IMR-90 (cell line): ENCODE measurements around the gene PHOSPHO2. TPM values are rescaled to one million over a fixed set of nuclear protein-coding genes. Genes with fewer than 3 reads are reported as not detected.

ENCODE experiments used
- ATAC-seq: fragments of 200-7000 bp; cut with Tn5 transposase; 2 replicates; pipeline ENCODE4 v1.9.1; 2020; ENCODE audit warnings: low read depth, mild to moderate bottlenecking, moderate library complexity
- BruUV-seq: library from RNA; stranded (reverse); fragments of 400-500 nt; replicated peaks from 2 replicates; lab custom pipeline; 2021; lab: Mats Ljungman, UMichigan
- CTCF ChIA-PET: fragments of 300-600 bp; formaldehyde crosslinking; extraction: SDS; loops from one replicate; lab custom pipeline; 2021; ENCODE audit warnings: antibody characterized with exemption; lab: Yijun Ruan, JAX
- POLR2A ChIA-PET: fragments of 300-600 bp; sonication (Branson Sonifier 250); formaldehyde crosslinking; loops from one replicate; lab custom pipeline; 2022; ENCODE audit warnings: antibody characterized with exemption; ENCODE audit not compliant: unreplicated experiment; lab: Charles Lee
- DNase-seq: peaks from one replicate; pipeline ENCODE4 v3.0.0; 2013
- H2AFZ ChIP-seq: replicated peaks from 2 replicates; pipeline ENCODE3; 2013; ENCODE audit warnings: low read length, mild to moderate bottlenecking; ENCODE audit not compliant: poor library complexity
- H2AK5ac ChIP-seq: 2 replicates; pipeline ENCODE4 v1.6.1; 2013; ENCODE audit warnings: low read depth, low read length, inconsistent platforms
- H2AK9ac ChIP-seq: replicated peaks from 2 replicates; pipeline ENCODE3; 2013; ENCODE audit warnings: mild to moderate bottlenecking, low read depth, low read length, moderate library complexity; ENCODE audit not compliant: poor library complexity
- H2BK120ac ChIP-seq: 2 replicates; pipeline ENCODE4 v1.6.1; 2013; ENCODE audit warnings: low read depth, low read length, inconsistent platforms
- H2BK15ac ChIP-seq: 3 replicates; pipeline ENCODE4 v1.6.1; 2013; ENCODE audit warnings: low read depth, low read length, inconsistent platforms
- H2BK20ac ChIP-seq: 2 replicates; pipeline ENCODE4 v1.6.1; 2013; ENCODE audit warnings: low read depth, mild to moderate bottlenecking, inconsistent platforms, low read length, moderate library complexity
- H2BK5ac ChIP-seq: 2 replicates; pipeline ENCODE4 v1.6.1; 2013; ENCODE audit warnings: mild to moderate bottlenecking, low read depth, low read length, inconsistent platforms; ENCODE audit not compliant: poor library complexity, severe bottlenecking
- H3K14ac ChIP-seq: replicated peaks from 2 replicates; pipeline ENCODE4 v1.6.1; 2013; ENCODE audit warnings: low read depth, low read length, inconsistent platforms
- H3K18ac ChIP-seq: 2 replicates; pipeline ENCODE4 v1.6.1; 2013; ENCODE audit warnings: low read depth, low read length, control low read depth
- H3K23ac ChIP-seq: 2 replicates; pipeline ENCODE4 v1.6.1; 2013; ENCODE audit warnings: low read depth, low read length, inconsistent platforms
- H3K27ac ChIP-seq: 2 replicates; pipeline ENCODE4 v1.5.1; 2013; ENCODE audit warnings: mild to moderate bottlenecking, control low read depth, low read length; ENCODE audit not compliant: insufficient read depth
- H3K27me3 ChIP-seq: 2 replicates; pipeline ENCODE4 v1.6.1; 2013; ENCODE audit warnings: low read length; ENCODE audit not compliant: control insufficient read depth, insufficient read depth
- H3K36me3 ChIP-seq: 2 replicates; pipeline ENCODE4 v1.6.1; 2013; ENCODE audit warnings: low read length, mixed read lengths; ENCODE audit not compliant: control insufficient read depth, insufficient read depth
- H3K4ac ChIP-seq: 2 replicates; pipeline ENCODE4 v1.6.1; 2013; ENCODE audit warnings: low read depth, low read length, inconsistent platforms
- H3K4me1 ChIP-seq: 2 replicates; pipeline ENCODE4 v1.6.1; 2013; ENCODE audit warnings: low read length, mixed read lengths; ENCODE audit not compliant: control insufficient read depth, insufficient read depth
- H3K4me2 ChIP-seq: 2 replicates; pipeline ENCODE4 v1.6.1; 2013; ENCODE audit warnings: low read depth, mild to moderate bottlenecking, control low read depth, low read length, moderate library complexity
- H3K4me3 ChIP-seq: 2 replicates; pipeline ENCODE4 v1.5.1; 2013; ENCODE audit warnings: low read depth, mild to moderate bottlenecking, control low read depth, low read length, moderate library complexity; ENCODE audit not compliant: insufficient read depth
- H3K56ac ChIP-seq: 2 replicates; pipeline ENCODE4 v1.6.1; 2013; ENCODE audit warnings: low read length, inconsistent platforms; ENCODE audit not compliant: insufficient read depth; ENCODE audit errors: extremely low read depth
- H3K79me1 ChIP-seq, 2 experiments: 2 replicates each; pipeline ENCODE4 v1.6.1; 2013; ENCODE audit warnings: low read length in 2 of 2, inconsistent platforms in 1 of 2, low read depth in 1 of 2
- H3K9ac ChIP-seq: 2 replicates; pipeline ENCODE4 v1.6.1; 2013; ENCODE audit warnings: low read depth, low read length, control low read depth
- H3K9me1 ChIP-seq: 2 replicates; pipeline ENCODE4 v1.6.1; 2013; ENCODE audit warnings: low read length, inconsistent platforms; ENCODE audit not compliant: insufficient read depth
- H3K9me3 ChIP-seq: 2 replicates; pipeline ENCODE4 v1.6.1; 2013; ENCODE audit warnings: low read length; ENCODE audit not compliant: control insufficient read depth, insufficient read depth
- H4K20me1 ChIP-seq: 2 replicates; pipeline ENCODE4 v1.6.1; 2013; ENCODE audit warnings: low read length, inconsistent platforms; ENCODE audit not compliant: insufficient read depth
- H4K5ac ChIP-seq: 2 replicates; pipeline ENCODE4 v1.6.1; 2013; ENCODE audit warnings: mild to moderate bottlenecking, low read depth, low read length, control low read depth
- H4K8ac ChIP-seq, 2 experiments: 2 replicates each; pipeline ENCODE4 v1.6.1; 2013; ENCODE audit warnings: low read depth in 2 of 2, low read length in 2 of 2, control low read depth in 1 of 2, inconsistent platforms in 1 of 2
- H4K91ac ChIP-seq: 2 replicates; pipeline ENCODE4 v1.6.1; 2013; ENCODE audit warnings: low read depth, low read length, inconsistent platforms; ENCODE audit not compliant: insufficient read depth
- BHLHE40 ChIP-seq: fragments of 150-350 bp; IDR thresholded peaks from 2 replicates; pipeline ENCODE4 v1.6.1; 2016; ENCODE audit warnings: mild to moderate bottlenecking, low read depth, low read length
- CEBPB ChIP-seq: IDR thresholded peaks from 2 replicates; pipeline ENCODE4 v1.6.1; 2012; ENCODE audit warnings: low read depth, low read length, improper control_type of control experiment
- CHD1 ChIP-seq: IDR thresholded peaks from 2 replicates; pipeline ENCODE4 v1.6.1; 2012; ENCODE audit warnings: low read depth, low read length, improper control_type of control experiment
- FOS ChIP-seq: fragments of 150-350 bp; IDR thresholded peaks from 2 replicates; pipeline ENCODE4 v1.6.1; 2016; ENCODE audit warnings: low read depth, low read length
- MAFK ChIP-seq: IDR thresholded peaks from 2 replicates; pipeline ENCODE4 v1.6.1; 2012; ENCODE audit warnings: low read depth, low read length, improper control_type of control experiment
- MAZ ChIP-seq: IDR thresholded peaks from 2 replicates; pipeline ENCODE4 v1.6.1; 2012; ENCODE audit warnings: low read depth, mild to moderate bottlenecking, low read length, improper control_type of control experiment, moderate library complexity, borderline replicate concordance
- MXI1 ChIP-seq: IDR thresholded peaks from 2 replicates; pipeline ENCODE4 v1.6.1; 2012; ENCODE audit warnings: low read depth, mild to moderate bottlenecking, low read length, moderate library complexity, borderline replicate concordance
- NFE2L2 ChIP-seq: fragments of 150-350 bp; IDR thresholded peaks from 2 replicates; pipeline ENCODE4 v1.6.1; 2016; ENCODE audit warnings: low read depth, mild to moderate bottlenecking, low read length
- POLR2A ChIP-seq: IDR thresholded peaks from 2 replicates; pipeline ENCODE4 v1.6.1; 2012; ENCODE audit warnings: mild to moderate bottlenecking, low read depth, low read length
- RAD21 ChIP-seq: IDR thresholded peaks from 2 replicates; pipeline ENCODE4 v1.6.1; 2012; ENCODE audit warnings: low read length, improper control_type of control experiment
- RCOR1 ChIP-seq: IDR thresholded peaks from 2 replicates; pipeline ENCODE4 v1.6.1; 2012; ENCODE audit warnings: mild to moderate bottlenecking, low read length, improper control_type of control experiment; ENCODE audit not compliant: insufficient replicate concordance
- RFX5 ChIP-seq: IDR thresholded peaks from 2 replicates; pipeline ENCODE4 v1.8.0; 2012; ENCODE audit warnings: low read depth, mild to moderate bottlenecking, low read length, moderate library complexity
- SMC3 ChIP-seq: fragments of 150-350 bp; IDR thresholded peaks from 2 replicates; pipeline ENCODE4 v1.6.1; 2016; ENCODE audit warnings: low read depth, mild to moderate bottlenecking, antibody characterized with exemption, low read length, moderate library complexity
- WGBS, 2 experiments: methylation state at CpG; one replicate each; pipeline versions ENCODE4 v1.1.5 to v1.1.7; 2013; ENCODE audit warnings: missing lambda C conversion rate in 2 of 2; ENCODE audit not compliant: insufficient read length in 1 of 2; ENCODE audit errors: extremely low coverage in 2 of 2; 5-methylcytosine and 5-hydroxymethylcytosine counted together
- dilution Hi-C: fragments of 300-500 bp; cut with HindIII; formaldehyde crosslinking; loops from one replicate; pipeline ENCODE4 v1.14.3; 2018; ENCODE audit warnings: low sequenced_read_pairs; ENCODE audit not compliant: unreplicated experiment
- in situ Hi-C: fragments of 300-500 bp; cut with MboI; formaldehyde crosslinking; loops from 3 replicates; pipeline ENCODE4 v1.14.3; 2019; ENCODE audit warnings: low sequenced_read_pairs, inconsistent platforms, mixed read lengths
- intact Hi-C: fragments of 100-400 bp; cut with micrococcal nuclease; formaldehyde crosslinking; loops from 2 replicates; pipeline ENCODE4 v1.10.0; 2022
- polyA plus RNA-seq, 3 experiments: library from polyadenylated mRNA; depleted of rRNA; stranded (reverse); fragments of >200 nt; gene quantifications; 2 replicates each; pipeline ENCODE4 v1.2.3, GENCODE V29; 2012; ENCODE audit warnings: low replicate concordance in 1 of 3
- total RNA-seq: library from RNA; depleted of rRNA; stranded (reverse); fragments of >200 nt; gene quantifications from 2 replicates; pipeline ENCODE4 v1.2.3, GENCODE V29; 2012
- TF ChIP-seq, protein P1 (sequence below): fragments of 150-350 bp; IDR thresholded peaks from 2 replicates; pipeline ENCODE4 v1.6.1; 2017; ENCODE audit warnings: mild to moderate bottlenecking, antibody characterized with exemption, low read length, low read depth
- TF ChIP-seq, protein P2 (sequence below): conservative IDR thresholded peaks from 2 replicates; pipeline ENCODE4 v1.5.1; 2012; ENCODE audit warnings: mild to moderate bottlenecking, low read depth, low read length, improper control_type of control experiment
- TF ChIP-seq, protein P3 (sequence below): fragments of 150-350 bp; IDR thresholded peaks from 2 replicates; pipeline ENCODE4 v1.6.1; 2016; ENCODE audit warnings: low read depth, mild to moderate bottlenecking, low read length, moderate library complexity, borderline replicate concordance

The PHOSPHO2 gene
- total and polyA plus RNA-seq, 2 of the 4 experiments (the other 2 are of a cell fraction), result 0.48 to 0.54 TPM

DNA sequence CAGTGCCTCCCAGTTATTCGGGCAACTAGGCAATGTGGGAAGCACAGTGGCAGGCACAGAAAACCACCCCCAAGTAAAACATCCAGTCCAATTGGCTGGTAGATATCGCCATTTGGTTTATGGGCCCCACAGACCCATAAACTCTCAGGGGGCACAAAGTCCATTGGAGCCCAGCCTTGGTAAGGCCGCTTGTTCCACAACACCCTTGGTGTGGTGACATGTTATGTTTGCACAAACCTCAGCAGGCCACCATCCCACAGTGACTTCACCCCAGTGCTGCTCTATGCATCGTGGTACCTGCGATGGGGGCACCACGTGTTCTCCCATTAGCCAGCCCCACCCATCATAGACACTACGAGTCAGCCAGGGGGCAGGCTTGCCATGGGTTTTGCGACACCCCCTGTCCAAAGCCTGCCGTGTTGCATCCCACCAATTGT, 18.5 kb downstream of the PHOSPHO2 start:
- no peak overlapping the region for H3K23ac ChIP-seq
- no peak overlapping the region for H3K14ac ChIP-seq
- no peak overlapping the region for H3K9ac ChIP-seq
- H3K18ac ChIP-seq, result no peak overlapping the region
- TF ChIP-seq, protein P1, sequence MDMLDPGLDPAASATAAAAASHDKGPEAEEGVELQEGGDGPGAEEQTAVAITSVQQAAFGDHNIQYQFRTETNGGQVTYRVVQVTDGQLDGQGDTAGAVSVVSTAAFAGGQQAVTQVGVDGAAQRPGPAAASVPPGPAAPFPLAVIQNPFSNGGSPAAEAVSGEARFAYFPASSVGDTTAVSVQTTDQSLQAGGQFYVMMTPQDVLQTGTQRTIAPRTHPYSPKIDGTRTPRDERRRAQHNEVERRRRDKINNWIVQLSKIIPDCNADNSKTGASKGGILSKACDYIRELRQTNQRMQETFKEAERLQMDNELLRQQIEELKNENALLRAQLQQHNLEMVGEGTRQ, result no peak
- TF ChIP-seq POLR2A (no peak), MAZ (no peak), RAD21 (no peak), RCOR1 (no peak), FOS (no peak), BHLHE40 (no peak), MXI1 (no peak), RFX5 (no peak), MAFK (no peak), SMC3 (no peak), CHD1 (no peak), NFE2L2 (no peak), CEBPB (no peak)
- TF ChIP-seq, protein P2, sequence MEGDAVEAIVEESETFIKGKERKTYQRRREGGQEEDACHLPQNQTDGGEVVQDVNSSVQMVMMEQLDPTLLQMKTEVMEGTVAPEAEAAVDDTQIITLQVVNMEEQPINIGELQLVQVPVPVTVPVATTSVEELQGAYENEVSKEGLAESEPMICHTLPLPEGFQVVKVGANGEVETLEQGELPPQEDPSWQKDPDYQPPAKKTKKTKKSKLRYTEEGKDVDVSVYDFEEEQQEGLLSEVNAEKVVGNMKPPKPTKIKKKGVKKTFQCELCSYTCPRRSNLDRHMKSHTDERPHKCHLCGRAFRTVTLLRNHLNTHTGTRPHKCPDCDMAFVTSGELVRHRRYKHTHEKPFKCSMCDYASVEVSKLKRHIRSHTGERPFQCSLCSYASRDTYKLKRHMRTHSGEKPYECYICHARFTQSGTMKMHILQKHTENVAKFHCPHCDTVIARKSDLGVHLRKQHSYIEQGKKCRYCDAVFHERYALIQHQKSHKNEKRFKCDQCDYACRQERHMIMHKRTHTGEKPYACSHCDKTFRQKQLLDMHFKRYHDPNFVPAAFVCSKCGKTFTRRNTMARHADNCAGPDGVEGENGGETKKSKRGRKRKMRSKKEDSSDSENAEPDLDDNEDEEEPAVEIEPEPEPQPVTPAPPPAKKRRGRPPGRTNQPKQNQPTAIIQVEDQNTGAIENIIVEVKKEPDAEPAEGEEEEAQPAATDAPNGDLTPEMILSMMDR, result no peak
- TF ChIP-seq, protein P3, sequence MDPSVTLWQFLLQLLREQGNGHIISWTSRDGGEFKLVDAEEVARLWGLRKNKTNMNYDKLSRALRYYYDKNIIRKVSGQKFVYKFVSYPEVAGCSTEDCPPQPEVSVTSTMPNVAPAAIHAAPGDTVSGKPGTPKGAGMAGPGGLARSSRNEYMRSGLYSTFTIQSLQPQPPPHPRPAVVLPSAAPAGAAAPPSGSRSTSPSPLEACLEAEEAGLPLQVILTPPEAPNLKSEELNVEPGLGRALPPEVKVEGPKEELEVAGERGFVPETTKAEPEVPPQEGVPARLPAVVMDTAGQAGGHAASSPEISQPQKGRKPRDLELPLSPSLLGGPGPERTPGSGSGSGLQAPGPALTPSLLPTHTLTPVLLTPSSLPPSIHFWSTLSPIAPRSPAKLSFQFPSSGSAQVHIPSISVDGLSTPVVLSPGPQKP, result no peak
- H2AK5ac ChIP-seq, result no peak overlapping the region
- intact Hi-C loops, result no loop called here
- H3K4ac ChIP-seq, result no peak overlapping the region
- no peak overlapping the region for H4K91ac ChIP-seq
- no peak overlapping the region for H2BK120ac ChIP-seq
- no peak overlapping the region for H2BK20ac ChIP-seq
- H4K8ac ChIP-seq, result no peak overlapping the region
- no peak for ATAC-seq
- H3K36me3 ChIP-seq, result peaks cover 3% of the 10 kb centered on the region
- 87% methylated on average over 6 of the region's 9 CpGs; no CpG with 5 or more reads in 1 of the 2 experiments for WGBS, 2 experiments
- H3K9me1 ChIP-seq, result peaks cover 16% of the 10 kb centered on the region; the same call in 1 of the 2 replicates
- H2BK15ac ChIP-seq, result no peak overlapping the region
- ChIA-PET CTCF (no interaction called here), POLR2A (no interaction called here)
- H2BK5ac ChIP-seq, result no peak overlapping the region
- no peaks in the 10 kb centered on the region for H3K79me1 ChIP-seq
- no peaks in the 10 kb centered on the region for H4K20me1 ChIP-seq
- no peaks in the 10 kb centered on the region for H3K27me3 ChIP-seq
- H4K5ac ChIP-seq, result no peak overlapping the region
- H3K4me2 ChIP-seq, result no peak overlapping the region
- dilution Hi-C loops, result no loop called here
- in situ Hi-C loops, result no loop called here
- H3K56ac ChIP-seq, result no peak overlapping the region
- no peak overlapping the region for H2AK9ac ChIP-seq
- no peak overlapping the region for H3K4me3 ChIP-seq
- H3K27ac ChIP-seq, result no peak overlapping the region
- no peak for DNase-seq
- BruUV-seq, result no TSS peak
- H2AFZ ChIP-seq, result no peak overlapping the region
- H3K4me1 ChIP-seq, result peaks cover 15% of the 10 kb centered on the region; the same call in 1 of the 2 replicates
- H3K9me3 ChIP-seq, result no peaks in the 10 kb centered on the region
